Uterus (tissue), 2 donors: ENCODE data around the gene IRF6.

Source experiments
- CTCF ChIP-seq, 4 experiments: fragments of 200-600 bp in 2 of 4; fragments of 450-650 bp in 2 of 4; sonication (generic) in 2 of 4; IDR thresholded peaks; one replicate each; pipeline ENCODE4 v1.5.1; 2016 to 2019; ENCODE audit warnings: antibody characterized with exemption in 4 of 4, mild to moderate bottlenecking in 2 of 4, moderate library complexity in 1 of 4
- POLR2A ChIP-seq, 2 donors: fragments of 450-650 bp; IDR thresholded peaks; one replicate each; pipeline ENCODE4 v1.6.1; 2016; ENCODE audit warnings: antibody characterized with exemption in 2 of 2, mild to moderate bottlenecking in 1 of 2, moderate library complexity in 1 of 2

- TF ChIP-seq CTCF (IDR thresholded peaks at IDR 0.05) (no peak), POLR2A (IDR thresholded peaks at IDR 0.05) (no peak)
These were observed 29.9 kb upstream of the IRF6 start for GRCh38 chr1:209835782-209836298.
